ENCODE data around the gene PGAM5.

The PGAM5 gene

DNA sequence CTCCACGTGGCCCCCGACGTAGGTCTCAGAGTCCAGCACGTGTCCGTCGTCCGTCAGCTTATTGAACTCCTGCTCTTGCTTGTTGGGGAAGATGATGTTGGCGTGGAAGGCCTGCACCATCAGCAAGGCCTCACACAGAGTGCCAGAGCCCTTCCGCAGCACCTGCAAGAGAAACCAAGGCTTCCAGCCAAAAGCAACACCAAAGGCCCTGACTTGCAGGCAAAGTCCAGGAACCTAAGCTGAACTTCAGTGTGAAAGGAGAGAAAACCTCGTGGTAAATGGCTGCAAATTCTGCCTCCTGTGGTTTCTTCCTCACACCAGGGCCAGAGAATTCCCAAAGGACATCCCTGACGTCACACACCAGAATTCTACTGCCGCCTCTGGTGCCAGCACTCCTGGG lies 38.0 kb upstream of the PGAM5 start:
- peaks cover 62% of the 10 kb centered on the region for H3K36me3 Mint-ChIP-seq (ENCODE audit: low read depth)
- H3K27me3 Mint-ChIP-seq (ENCODE audit: low read depth), result no peaks in the 10 kb centered on the region
- no peak overlapping the region for H3K4me3 Mint-ChIP-seq
- no peaks in the 10 kb centered on the region for H3K4me1 Mint-ChIP-seq
- H3K27ac Mint-ChIP-seq, result no peak overlapping the region
- no peaks in the 10 kb centered on the region for H3K9me3 Mint-ChIP-seq
- TF ChIP-seq, protein P1, sequence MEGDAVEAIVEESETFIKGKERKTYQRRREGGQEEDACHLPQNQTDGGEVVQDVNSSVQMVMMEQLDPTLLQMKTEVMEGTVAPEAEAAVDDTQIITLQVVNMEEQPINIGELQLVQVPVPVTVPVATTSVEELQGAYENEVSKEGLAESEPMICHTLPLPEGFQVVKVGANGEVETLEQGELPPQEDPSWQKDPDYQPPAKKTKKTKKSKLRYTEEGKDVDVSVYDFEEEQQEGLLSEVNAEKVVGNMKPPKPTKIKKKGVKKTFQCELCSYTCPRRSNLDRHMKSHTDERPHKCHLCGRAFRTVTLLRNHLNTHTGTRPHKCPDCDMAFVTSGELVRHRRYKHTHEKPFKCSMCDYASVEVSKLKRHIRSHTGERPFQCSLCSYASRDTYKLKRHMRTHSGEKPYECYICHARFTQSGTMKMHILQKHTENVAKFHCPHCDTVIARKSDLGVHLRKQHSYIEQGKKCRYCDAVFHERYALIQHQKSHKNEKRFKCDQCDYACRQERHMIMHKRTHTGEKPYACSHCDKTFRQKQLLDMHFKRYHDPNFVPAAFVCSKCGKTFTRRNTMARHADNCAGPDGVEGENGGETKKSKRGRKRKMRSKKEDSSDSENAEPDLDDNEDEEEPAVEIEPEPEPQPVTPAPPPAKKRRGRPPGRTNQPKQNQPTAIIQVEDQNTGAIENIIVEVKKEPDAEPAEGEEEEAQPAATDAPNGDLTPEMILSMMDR (IDR thresholded peaks at IDR 0.05; ENCODE audit: unreplicated experiment in 3 of 3), result no peak

DNA sequence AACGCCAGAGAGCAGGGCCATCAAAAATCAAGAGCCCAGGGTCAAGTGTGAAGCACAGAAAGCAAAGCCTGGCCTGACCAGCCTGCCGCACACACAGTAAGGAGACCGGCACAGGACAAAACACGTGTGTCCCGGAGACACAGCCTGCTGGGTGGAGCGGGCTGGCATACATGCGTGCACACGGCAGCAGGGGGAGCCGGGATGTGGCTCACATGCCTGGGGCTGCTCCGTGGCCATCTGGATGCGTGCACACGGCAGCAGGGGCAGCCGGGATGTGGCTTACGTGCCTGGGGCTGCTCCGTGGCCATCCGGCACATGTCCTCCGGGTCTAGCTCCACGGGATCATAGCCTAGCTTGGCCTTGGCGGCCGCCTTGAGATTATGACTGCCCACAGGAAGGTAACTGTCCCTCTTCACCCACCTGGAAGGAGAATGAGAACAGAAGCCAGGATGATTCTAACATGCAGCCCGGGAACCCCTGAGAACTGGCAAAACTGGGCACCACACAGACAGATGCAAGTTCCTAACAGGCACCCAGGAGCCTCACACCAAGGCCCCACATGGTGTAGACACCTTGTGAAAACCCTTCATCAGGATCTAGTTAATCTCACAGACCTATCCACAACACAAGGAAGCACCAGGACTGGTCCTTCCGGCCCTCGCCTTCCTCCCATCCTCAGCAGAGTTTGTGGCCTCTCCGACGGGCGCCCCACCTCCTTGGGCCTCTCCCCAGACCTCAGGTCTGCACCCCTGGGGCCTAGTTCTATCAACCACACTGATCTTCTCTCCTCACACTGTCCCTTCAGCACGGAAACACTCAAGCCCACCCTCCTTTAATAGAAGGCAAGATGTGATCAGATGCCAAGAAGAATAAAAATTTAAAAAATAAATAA lies 37.1 kb upstream of the PGAM5 start:
- H3K36me3 Mint-ChIP-seq (ENCODE audit: low read depth), result peaks cover 64% of the 10 kb centered on the region
- no peak overlapping the region for H3K4me3 Mint-ChIP-seq
- H3K9me3 Mint-ChIP-seq, result no peaks in the 10 kb centered on the region
- no peaks in the 10 kb centered on the region for H3K27me3 Mint-ChIP-seq (ENCODE audit: low read depth)
- no peak overlapping the region for H3K27ac Mint-ChIP-seq
- H3K4me1 Mint-ChIP-seq, result no peaks in the 10 kb centered on the region
- TF ChIP-seq, protein P1 (IDR thresholded peaks at IDR 0.05; ENCODE audit: unreplicated experiment in 3 of 3), result no peak

DNA sequence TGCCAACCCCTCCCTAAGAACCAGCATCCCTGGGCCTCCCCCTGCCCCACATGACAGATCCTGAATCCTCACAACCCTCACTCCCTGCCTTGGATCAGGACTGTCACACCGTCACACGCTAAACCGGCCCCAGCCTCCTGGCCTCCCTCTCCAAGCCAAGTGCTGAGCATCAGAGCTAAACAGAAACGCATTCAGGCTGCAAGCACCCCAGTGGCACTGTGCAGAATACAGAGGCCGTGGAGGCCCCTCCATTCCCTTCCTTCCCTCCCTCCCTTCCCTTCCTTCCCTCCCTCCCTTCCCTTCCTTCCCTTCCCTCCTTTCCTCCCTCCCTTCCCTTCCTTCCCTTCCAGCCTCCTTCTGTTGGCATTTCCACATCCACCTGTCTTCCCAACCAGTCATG lies 36.1 kb upstream of the PGAM5 start:
- TF ChIP-seq, protein P1 (IDR thresholded peaks at IDR 0.05; ENCODE audit: unreplicated experiment in 3 of 3), result no peak
- H3K27me3 Mint-ChIP-seq (ENCODE audit: low read depth), result no peaks in the 10 kb centered on the region
- peaks cover 61% of the 10 kb centered on the region for H3K36me3 Mint-ChIP-seq (ENCODE audit: low read depth)
- no peaks in the 10 kb centered on the region for H3K4me1 Mint-ChIP-seq
- H3K27ac Mint-ChIP-seq, result no peak overlapping the region
- no peaks in the 10 kb centered on the region for H3K9me3 Mint-ChIP-seq
- no peak overlapping the region for H3K4me3 Mint-ChIP-seq

DNA sequence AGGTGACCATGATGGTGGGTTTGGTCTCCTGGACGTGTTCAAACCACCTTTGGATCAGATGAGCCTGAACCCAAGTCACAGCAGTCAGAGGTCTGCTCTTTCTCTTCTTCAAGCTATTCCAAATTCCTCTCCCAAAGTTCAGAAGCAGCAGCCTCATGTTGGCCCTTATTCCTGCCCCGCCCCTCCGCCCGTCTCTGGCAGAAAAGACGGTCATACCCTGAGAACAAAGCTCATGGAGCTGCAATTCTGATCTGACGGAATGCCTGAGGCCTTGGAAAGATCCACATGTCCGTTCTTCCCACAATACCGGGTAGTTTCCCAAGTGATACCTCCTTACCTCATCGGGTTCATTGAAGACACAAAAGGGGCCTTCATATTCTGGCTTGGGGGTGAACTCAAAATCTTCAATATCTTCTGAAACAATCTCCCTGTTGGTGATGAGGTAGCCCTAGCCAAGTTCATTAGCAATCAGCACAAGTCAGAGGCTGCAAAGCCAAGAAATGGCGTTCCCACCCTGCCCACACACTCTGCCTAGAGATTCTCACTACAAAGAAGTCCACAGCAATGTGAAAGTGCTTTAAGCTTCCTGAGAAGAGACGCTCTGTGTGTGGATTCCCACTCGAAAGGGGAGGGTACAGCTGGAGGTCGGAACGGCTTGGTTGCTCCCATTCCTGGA lies 34.7 kb upstream of the PGAM5 start:
- H3K27me3 Mint-ChIP-seq (ENCODE audit: low read depth), result no peaks in the 10 kb centered on the region
- H3K9me3 Mint-ChIP-seq, result no peaks in the 10 kb centered on the region
- H3K4me1 Mint-ChIP-seq, result no peaks in the 10 kb centered on the region
- TF ChIP-seq, protein P1 (IDR thresholded peaks at IDR 0.05; ENCODE audit: unreplicated experiment in 3 of 3), result no peak
- H3K4me3 Mint-ChIP-seq, result no peak overlapping the region
- H3K27ac Mint-ChIP-seq, result no peak overlapping the region
- peaks cover 65% of the 10 kb centered on the region for H3K36me3 Mint-ChIP-seq (ENCODE audit: low read depth)

DNA sequence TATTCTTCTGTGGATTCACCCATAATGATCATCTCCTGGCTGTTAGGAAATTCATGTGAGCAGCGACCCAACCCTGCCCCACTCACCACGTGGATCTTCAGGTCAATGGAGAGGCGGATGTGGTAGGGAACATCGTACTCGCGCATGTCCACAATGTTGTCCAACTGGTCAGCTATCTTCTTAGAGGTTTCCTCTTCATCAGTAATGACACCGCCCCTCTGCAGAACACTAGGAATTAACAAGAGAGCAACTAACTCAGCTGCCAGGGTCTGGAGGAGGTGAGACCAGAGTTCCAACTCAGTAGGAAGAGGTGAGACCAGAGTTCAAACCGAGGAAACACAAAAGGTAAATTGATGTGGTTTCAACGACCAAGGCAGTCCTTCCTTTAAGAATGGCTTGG lies 33.1 kb upstream of the PGAM5 start:
- Mint-ChIP-seq H3K27ac (no peak overlapping the region), H3K27me3 (ENCODE audit: low read depth) (no peaks in the 10 kb centered on the region), H3K4me3 (no peak overlapping the region), H3K36me3 (ENCODE audit: low read depth) (peaks cover 63% of the 10 kb centered on the region), H3K4me1 (no peaks in the 10 kb centered on the region), H3K9me3 (no peaks in the 10 kb centered on the region)
- TF ChIP-seq, protein P1 (IDR thresholded peaks at IDR 0.05; ENCODE audit: unreplicated experiment in 3 of 3), result no peak
